Measurements from ENCODE around the gene IL16.

GRCh38 chr15:81323944-81324881 lies 127.5 kb downstream of the IL16 start, which contains the start of gene STARD5:
- no peak for TF ChIP-seq CTCF (optimal IDR thresholded peaks at IDR 0.05 in 1 of 3, IDR thresholded peaks at IDR 0.05 in 1 of 3, conservative IDR thresholded peaks at IDR 0.05 in 1 of 3; ENCODE audit: extremely low read depth in 1 of 3, insufficient read depth in 2 of 3, low read length in 3 of 3)
- no peak for TF ChIP-seq EZH2 (IDR thresholded peaks at IDR 0.05; ENCODE audit: low read length)

Data from keratinocyte (primary cell).